ENCODE data around the gene SPOCD1.

- no peak for TF ChIP-seq CTCF (IDR thresholded peaks at IDR 0.05)
- TF ChIP-seq POLR2AphosphoS5 (IDR thresholded peaks at IDR 0.05) = no peak
- TF ChIP-seq POLR2A (IDR thresholded peaks at IDR 0.05) = no peak
Observed at GRCh38 chr1:31776032-31776431, 39.8 kb downstream of the SPOCD1 start.

Measured in prostate gland (tissue), 2 donors.